WERI-Rb-1 (cell line): ENCODE data around the gene KHDRBS2.

ENCODE experiments used
- DNase-seq: peaks from one replicate; pipeline ENCODE4 v3.0.0-alpha.2; 2020
- H3K27ac ChIP-seq: fragments of 250-450 bp; sonication (Bioruptor Pico); 2 replicates; pipeline ENCODE4 v1.5.1; 2020; ENCODE audit warnings: mild to moderate bottlenecking, moderate library complexity
- H3K27me3 ChIP-seq: fragments of 250-450 bp; sonication (Bioruptor Pico); 2 replicates; pipeline ENCODE4 v1.5.1; 2021; ENCODE audit warnings: mild to moderate bottlenecking, low read depth, moderate library complexity; ENCODE audit not compliant: insufficient read depth, severe bottlenecking
- H3K36me3 ChIP-seq: fragments of 250-450 bp; sonication (Bioruptor Pico); 2 replicates; pipeline ENCODE4 v1.5.1; 2020; ENCODE audit warnings: mild to moderate bottlenecking, moderate library complexity
- H3K4me3 ChIP-seq: 2 replicates; pipeline ENCODE4 v1.5.1; 2011; ENCODE audit warnings: low read depth, mild to moderate bottlenecking, control low read depth, low read length
- H3K9me3 ChIP-seq: fragments of 250-450 bp; sonication (Bioruptor Pico); 2 replicates; pipeline ENCODE4 v1.5.1; 2021; ENCODE audit warnings: mild to moderate bottlenecking, moderate library complexity; ENCODE audit not compliant: severe bottlenecking
- TF ChIP-seq, protein P1 (sequence below): IDR thresholded peaks from 2 replicates; pipeline ENCODE4 v1.5.1; 2011; ENCODE audit warnings: low read depth, mild to moderate bottlenecking, control low read depth, inconsistent platforms, low read length

Gene KHDRBS2

DNA sequence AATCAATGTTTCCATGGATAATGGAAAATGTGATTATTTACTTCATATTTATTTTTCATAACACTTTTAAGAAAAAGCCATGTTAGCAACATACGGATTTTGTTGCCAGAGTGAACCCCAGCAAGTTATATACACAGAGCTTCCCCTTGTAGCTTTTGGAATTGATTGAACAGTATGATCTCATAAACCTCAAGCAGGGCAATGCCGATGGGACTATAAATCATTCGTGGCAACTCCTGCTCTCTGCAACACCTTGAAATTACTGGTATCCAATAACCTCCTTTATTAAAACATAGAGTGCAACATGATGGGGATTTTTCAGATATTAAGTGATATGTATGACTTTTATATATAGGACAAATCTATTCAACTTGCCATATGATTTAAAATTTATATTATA lies 428.5 kb downstream of the KHDRBS2 start:
- no peak overlapping the region for H3K4me3 ChIP-seq
- H3K27ac ChIP-seq: no peak overlapping the region
- H3K9me3 ChIP-seq: no peaks in the 10 kb centered on the region
- no peaks in the 10 kb centered on the region for H3K36me3 ChIP-seq
- peaks cover 6% of the 10 kb centered on the region for H3K27me3 ChIP-seq
- no peak for DNase-seq
- TF ChIP-seq, protein P1, sequence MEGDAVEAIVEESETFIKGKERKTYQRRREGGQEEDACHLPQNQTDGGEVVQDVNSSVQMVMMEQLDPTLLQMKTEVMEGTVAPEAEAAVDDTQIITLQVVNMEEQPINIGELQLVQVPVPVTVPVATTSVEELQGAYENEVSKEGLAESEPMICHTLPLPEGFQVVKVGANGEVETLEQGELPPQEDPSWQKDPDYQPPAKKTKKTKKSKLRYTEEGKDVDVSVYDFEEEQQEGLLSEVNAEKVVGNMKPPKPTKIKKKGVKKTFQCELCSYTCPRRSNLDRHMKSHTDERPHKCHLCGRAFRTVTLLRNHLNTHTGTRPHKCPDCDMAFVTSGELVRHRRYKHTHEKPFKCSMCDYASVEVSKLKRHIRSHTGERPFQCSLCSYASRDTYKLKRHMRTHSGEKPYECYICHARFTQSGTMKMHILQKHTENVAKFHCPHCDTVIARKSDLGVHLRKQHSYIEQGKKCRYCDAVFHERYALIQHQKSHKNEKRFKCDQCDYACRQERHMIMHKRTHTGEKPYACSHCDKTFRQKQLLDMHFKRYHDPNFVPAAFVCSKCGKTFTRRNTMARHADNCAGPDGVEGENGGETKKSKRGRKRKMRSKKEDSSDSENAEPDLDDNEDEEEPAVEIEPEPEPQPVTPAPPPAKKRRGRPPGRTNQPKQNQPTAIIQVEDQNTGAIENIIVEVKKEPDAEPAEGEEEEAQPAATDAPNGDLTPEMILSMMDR: no peak

DNA sequence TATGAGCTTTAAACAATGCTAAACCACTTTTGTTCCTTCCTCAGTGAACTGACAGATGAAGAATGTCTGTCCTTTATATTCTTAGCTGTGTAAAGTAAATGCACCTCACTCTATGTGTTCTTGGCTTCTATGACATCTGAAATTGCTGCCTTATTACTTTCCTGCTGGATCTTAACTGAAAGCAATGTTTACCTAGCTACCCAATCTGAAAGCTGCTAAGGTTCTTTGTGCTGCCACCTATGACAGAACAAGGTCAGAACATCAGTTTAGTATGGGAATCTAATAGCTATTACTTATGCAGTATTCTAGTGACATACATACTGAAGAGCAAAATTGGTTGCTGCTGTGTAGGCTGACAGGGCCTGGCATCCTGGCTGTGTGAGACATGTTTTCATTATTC lies 444.1 kb downstream of the KHDRBS2 start:
- DNase-seq: no peak
- H3K9me3 ChIP-seq: no peaks in the 10 kb centered on the region
- H3K36me3 ChIP-seq: no peaks in the 10 kb centered on the region
- H3K27ac ChIP-seq: no peak overlapping the region
- peaks cover 9% of the 10 kb centered on the region for H3K27me3 ChIP-seq
- TF ChIP-seq, protein P1: no peak
- H3K4me3 ChIP-seq: no peak overlapping the region

DNA sequence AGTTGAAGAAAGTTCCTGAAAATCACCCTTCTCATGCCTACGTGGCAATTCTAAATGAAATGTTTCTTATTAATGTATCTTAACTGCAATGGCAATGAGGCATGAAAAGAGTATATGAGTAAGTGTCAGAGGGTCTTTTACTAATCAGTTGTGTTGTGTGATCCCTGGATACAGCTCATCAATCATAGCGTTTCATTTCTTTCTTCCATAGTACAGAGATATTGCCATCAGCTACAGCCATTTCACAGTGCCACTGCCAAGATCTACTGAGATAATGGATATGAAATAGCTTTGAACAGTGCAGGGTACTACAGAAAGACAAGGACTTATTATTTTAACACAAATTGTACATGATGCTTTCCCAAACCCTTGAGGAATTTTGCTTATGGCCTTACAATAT lies 450.8 kb downstream of the KHDRBS2 start:
- Histone ChIP-seq H3K9me3 (no peaks in the 10 kb centered on the region), H3K36me3 (no peaks in the 10 kb centered on the region), H3K27me3 (peaks cover 21% of the 10 kb centered on the region), H3K27ac (no peak overlapping the region), H3K4me3 (no peak overlapping the region)
- TF ChIP-seq, protein P1: no peak
- no peak for DNase-seq

DNA sequence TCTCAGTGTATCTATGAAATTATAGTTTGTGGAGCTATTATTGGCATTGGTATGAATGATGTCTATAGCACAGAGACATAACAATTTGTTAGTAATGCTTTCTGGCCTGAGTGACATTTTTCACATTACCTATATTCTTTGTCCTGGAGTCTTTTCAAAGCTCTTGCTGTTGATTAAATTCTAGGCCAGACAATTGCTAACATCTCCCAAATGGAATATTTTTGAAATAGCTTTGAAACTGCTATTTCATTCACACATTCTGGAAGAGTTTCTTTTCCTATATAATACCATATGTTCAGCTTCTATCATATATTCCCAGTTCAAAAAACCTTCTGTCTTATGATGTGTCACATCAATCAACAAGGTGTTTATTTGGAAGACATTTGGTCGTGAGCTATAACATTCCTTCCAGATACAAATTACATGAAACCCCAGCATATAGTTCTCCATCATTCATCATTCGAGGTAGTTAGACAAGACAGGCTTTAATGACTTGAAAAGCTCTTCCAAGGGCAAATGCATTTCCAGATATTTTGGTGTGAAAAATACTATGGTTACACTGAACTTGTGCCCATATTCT lies 452.8 kb downstream of the KHDRBS2 start:
- Histone ChIP-seq H3K4me3 (no peak overlapping the region), H3K9me3 (no peaks in the 10 kb centered on the region), H3K27ac (no peak overlapping the region), H3K27me3 (peaks cover 36% of the 10 kb centered on the region), H3K36me3 (no peaks in the 10 kb centered on the region)
- no peak for DNase-seq
- TF ChIP-seq, protein P1: no peak

DNA sequence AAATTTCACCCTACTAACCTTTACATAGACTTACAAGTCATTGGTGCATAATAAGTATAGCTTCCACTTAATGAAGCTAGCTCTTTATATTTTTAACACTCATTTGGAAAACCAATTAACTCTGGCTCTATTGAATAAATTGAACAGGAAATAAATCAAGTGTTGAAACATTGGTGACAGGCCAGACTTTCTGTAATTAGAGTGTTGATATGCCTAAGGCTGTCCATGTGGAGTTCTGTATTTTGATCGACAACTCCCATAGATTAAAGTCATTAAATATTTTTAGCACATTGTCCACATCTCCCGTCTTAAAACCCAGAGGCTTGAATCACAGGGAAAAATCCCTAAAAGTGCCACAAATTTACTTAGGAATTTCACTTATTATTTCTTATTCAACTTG lies 468.3 kb downstream of the KHDRBS2 start:
- DNase-seq: no peak
- H3K4me3 ChIP-seq: no peak overlapping the region
- peaks cover 20% of the 10 kb centered on the region for H3K27me3 ChIP-seq
- no peaks in the 10 kb centered on the region for H3K36me3 ChIP-seq
- TF ChIP-seq, protein P1: no peak
- H3K9me3 ChIP-seq: no peaks in the 10 kb centered on the region
- no peak overlapping the region for H3K27ac ChIP-seq

DNA sequence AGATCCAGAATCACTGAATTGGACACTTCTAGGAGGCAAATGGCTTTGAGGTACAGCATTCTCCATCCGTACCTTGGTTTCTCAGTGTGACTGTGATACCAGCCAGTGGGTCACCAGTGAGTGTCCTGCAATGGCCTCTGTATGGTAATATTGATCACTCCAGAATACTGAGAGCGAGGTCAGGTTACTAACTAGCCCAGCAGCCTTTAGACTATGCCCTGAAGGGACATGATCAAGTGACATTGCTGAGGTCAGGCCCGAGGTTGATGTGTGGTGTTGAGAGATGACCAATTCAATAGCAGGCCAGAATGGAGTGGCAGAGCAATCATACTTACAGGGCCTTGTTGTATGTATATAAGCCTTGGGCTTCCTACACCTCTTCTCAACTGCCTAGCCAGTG lies 476.0 kb downstream of the KHDRBS2 start:
- TF ChIP-seq, protein P1: no peak
- Histone ChIP-seq H3K36me3 (no peaks in the 10 kb centered on the region), H3K4me3 (no peak overlapping the region), H3K27ac (no peak overlapping the region), H3K9me3 (no peaks in the 10 kb centered on the region), H3K27me3 (peaks cover 10% of the 10 kb centered on the region)
- no peak for DNase-seq
